Astrocyte of the spinal cord (primary cell): ENCODE results near the gene MEIOSIN.

ENCODE experiments used
- DNase-seq: peaks from one replicate; pipeline ENCODE4 v3.0.0; 2011; ENCODE audit warnings: low read depth, low spot score
- H3K4me3 ChIP-seq: 2 replicates; pipeline ENCODE4 v1.5.1; 2011; ENCODE audit warnings: low read depth, mild to moderate bottlenecking, low read length, moderate library complexity
- in situ Hi-C: cut with HindIII; loops from 2 replicates; pipeline ENCODE4 v1.10.0; 2017; ENCODE audit warnings: low sequenced_read_pairs
- TF ChIP-seq, protein P1 (sequence below): IDR thresholded peaks from 2 replicates; pipeline ENCODE4 v1.5.1; 2012; ENCODE audit warnings: low read depth, mild to moderate bottlenecking, low read length, inconsistent platforms

Gene MEIOSIN

DNA sequence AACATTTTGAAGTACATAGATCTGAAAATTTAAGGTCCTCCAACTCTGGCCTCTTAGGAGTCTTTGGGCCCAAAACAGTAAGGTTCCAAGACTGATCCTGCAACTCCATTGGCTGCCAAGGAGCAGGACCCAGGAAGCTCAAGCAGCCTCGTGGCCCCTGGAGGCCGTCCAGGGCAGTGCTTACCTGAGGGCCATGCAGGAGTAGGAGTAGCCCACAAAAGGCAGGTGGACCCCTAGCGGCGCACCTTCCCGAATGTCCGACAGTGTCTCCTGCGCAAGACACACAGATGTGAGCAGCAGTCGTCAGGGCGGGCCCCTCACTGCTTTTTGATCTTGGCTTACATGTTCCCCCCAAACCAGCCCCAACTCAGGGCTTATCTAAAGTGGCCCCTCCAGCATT is 41.5 kb downstream of the MEIOSIN start:
- in situ Hi-C loops: no loop called here
- TF ChIP-seq, protein P1, sequence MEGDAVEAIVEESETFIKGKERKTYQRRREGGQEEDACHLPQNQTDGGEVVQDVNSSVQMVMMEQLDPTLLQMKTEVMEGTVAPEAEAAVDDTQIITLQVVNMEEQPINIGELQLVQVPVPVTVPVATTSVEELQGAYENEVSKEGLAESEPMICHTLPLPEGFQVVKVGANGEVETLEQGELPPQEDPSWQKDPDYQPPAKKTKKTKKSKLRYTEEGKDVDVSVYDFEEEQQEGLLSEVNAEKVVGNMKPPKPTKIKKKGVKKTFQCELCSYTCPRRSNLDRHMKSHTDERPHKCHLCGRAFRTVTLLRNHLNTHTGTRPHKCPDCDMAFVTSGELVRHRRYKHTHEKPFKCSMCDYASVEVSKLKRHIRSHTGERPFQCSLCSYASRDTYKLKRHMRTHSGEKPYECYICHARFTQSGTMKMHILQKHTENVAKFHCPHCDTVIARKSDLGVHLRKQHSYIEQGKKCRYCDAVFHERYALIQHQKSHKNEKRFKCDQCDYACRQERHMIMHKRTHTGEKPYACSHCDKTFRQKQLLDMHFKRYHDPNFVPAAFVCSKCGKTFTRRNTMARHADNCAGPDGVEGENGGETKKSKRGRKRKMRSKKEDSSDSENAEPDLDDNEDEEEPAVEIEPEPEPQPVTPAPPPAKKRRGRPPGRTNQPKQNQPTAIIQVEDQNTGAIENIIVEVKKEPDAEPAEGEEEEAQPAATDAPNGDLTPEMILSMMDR: no peak
- DNase-seq: no peak
- H3K4me3 ChIP-seq: no peak overlapping the region

DNA sequence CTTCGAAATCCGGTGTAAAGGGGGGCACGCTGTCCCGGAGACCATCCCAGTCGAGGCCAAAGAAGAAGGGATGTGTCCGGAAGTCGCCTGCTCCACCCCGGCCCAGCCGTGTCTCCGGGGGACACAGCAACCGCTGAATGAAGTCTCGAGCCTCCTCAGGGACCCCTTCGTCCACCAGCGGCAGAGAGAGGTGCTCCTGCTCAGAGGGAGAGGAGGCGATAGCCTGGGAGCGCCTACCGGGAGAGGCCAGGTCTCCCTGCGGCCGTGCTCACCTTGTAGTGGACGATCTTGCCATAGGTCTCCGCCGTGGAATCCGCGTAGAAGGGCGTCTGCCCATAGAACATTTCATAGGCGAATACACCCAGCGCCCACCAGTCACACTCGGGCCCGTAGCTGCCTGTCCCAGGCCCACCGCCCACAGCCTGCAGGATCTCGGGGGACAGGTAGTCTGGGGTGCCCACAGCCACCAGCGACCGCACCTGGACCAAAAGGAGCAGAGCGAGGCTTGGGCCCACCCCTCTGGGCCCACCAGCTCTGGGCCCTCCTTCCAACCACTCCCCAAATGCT is 44.2 kb downstream of the MEIOSIN start:
- in situ Hi-C loops: no loop called here
- TF ChIP-seq, protein P1: no peak
- H3K4me3 ChIP-seq: no peak overlapping the region
- DNase-seq: no peak

DNA sequence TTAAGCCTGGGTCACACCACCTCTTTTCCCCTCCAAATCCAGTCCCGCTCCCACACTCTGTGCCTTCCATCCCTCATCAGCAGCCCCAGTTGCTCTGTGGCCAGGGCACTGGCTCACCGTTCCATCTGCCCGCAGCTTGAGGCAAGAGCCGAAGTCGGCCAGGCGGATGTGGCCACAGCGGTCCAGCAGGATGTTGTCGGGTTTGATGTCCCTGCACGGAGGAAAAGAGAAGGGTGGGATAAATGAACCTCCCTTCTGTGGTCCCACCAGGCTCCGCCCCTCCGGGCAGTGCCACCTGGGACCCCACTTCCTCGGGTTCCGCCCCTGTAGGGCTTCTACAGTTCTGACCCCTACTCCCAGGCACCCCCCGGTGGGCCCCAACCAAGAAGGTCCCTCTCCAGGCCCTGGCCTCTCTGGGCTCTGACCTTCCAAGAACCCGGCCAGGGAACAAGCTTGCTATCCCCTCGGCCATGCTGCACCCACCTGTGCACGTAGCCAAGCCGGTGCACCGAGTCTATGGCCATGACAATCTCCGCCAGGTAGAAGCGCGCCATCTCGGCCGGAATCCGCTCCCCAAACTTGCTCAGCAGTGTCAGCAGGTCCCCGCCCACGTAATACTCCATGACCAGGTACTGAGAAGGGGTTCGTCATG is 44.9 kb downstream of the MEIOSIN start:
- DNase-seq: no peak
- in situ Hi-C loops: no loop called here
- H3K4me3 ChIP-seq: no peak overlapping the region
- TF ChIP-seq, protein P1: no peak

DNA sequence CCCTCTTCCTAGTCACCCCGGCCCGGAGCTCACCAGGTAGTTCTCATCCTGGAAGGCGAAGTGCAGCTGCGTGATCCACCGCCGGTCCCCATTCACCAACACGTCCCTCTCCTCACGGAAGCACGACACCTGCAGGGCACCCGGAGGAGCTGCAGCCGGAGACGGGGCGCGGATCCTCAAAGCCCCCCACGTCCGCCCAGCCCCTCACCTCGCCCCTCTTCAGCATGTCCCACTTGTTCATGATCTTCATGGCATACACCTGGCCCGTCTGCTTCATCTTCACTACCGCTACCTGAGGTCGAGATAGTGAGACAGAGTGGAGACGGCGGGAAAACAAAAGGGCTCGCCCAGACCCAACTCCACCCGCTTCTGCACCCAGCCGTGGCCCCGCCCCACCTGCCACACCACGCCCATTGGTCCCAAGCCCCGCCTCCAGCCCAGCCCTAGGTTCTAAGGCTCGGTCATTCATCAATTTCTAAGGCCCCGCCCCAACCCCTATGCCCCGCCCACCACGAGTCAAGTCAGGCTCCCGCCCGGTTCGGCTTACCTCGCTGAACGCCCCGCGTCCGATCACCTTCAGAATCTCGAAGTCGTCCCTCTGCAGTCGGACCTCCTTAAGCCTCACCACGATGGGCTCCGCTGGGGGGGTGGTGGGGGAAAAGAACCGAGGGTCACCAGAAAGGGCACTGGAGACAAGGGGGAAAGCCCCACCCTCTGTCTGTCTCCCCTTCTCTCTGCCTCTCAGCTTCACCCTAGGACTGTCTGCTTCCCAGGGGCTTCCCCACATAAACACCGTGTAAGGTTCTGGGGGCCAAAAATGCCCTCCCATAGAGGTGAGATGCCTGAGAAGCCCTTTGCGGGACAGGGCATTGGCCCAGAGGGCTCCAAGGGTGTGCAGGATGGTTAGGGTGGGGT is 46.2 kb downstream of the MEIOSIN start:
- in situ Hi-C loops: no loop called here
- DNase-seq: peak; percentile 47
- TF ChIP-seq, protein P1: peak; percentile 57
- no peak overlapping the region for H3K4me3 ChIP-seq

DNA sequence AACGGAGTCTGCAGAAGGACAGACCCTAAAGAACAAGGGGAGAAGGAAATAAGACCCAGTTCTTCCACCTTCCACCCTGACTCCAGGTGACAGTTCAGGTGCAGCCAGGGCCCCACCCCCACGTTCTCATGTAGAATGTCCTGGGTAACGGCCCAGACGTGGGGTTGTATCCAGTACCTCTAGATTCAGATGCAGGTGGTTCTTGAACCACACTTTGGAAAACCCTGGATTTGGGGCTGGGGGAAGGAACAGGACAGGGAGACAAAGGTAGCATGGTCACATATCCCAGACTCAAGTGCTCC is 46.9 kb downstream of the MEIOSIN start:
- H3K4me3 ChIP-seq: no peak overlapping the region
- in situ Hi-C loops: no loop called here
- TF ChIP-seq, protein P1: no peak

DNA sequence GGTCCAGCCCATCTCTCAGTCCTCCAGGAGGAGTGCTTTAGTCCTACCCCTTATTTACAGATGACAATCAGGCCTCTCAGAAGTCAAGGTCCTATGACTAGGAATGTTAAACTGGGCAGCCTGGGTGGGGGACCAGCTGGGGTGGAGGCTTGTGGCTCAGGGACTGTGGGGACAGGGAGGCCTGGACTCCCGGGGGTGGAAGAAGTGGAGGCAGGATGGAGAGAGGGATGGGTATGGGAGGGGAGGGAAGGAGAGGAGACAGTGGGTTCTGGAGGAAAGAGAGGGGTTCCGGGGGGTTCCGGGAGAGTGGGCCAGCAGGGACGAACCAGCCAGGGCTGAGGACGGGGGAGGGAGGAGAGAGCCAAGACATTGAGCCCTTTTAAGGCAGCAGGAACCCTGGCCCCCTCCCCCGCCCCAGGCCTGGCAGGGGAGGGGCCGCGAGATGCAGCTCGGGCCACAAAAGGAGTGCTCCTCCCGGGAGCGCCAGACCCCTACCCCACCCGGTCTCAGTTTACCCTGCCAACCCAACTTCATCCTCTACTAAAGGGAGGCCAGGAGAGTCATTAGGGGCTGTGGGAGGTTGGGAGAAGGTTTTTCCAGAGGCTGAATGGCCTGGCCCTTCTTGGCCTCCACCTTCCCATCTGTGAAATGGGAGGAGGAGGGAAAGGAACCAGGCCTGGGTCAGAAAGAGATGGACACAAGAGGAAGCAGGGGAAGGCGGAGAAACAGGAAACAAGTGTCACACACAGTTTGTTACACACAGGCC is 47.4 kb downstream of the MEIOSIN start:
- in situ Hi-C loops: no loop called here
- DNase-seq: no peak
- no peak overlapping the region for H3K4me3 ChIP-seq
- TF ChIP-seq, protein P1: no peak

More for the DNA sequence above, 46.9 kb downstream of the MEIOSIN start:
- DNase-seq: no peak
